Neural cell (in vitro differentiated cells): ENCODE results near the gene URB1.

ENCODE experiments used
- CTCF ChIP-seq: fragments of 450-650 bp; IDR thresholded peaks from 2 replicates; pipeline ENCODE4 v1.5.1; 2014; ENCODE audit warnings: antibody characterized with exemption, mild to moderate bottlenecking, moderate library complexity; ENCODE audit not compliant: poor library complexity, severe bottlenecking
- EP300 ChIP-seq: fragments of 450-650 bp; conservative IDR thresholded peaks from 2 replicates; pipeline ENCODE4 v1.6.1; 2014; ENCODE audit warnings: antibody characterized with exemption, mild to moderate bottlenecking, moderate library complexity; ENCODE audit not compliant: poor library complexity, severe bottlenecking
- POLR2AphosphoS5 ChIP-seq: IDR thresholded peaks from 2 replicates; pipeline ENCODE4 v1.6.1; 2012
- RAD21 ChIP-seq: fragments of 450-650 bp; conservative IDR thresholded peaks from 2 replicates; pipeline ENCODE4 v1.6.1; 2014; ENCODE audit warnings: antibody characterized with exemption, mild to moderate bottlenecking, moderate library complexity
- TAF1 ChIP-seq: IDR thresholded peaks from 2 replicates; pipeline ENCODE4 v1.6.1; 2012; ENCODE audit warnings: low read depth

- TF ChIP-seq CTCF (no peak), EP300 (no peak), POLR2AphosphoS5 (no peak), RAD21 (no peak), TAF1 (no peak)
Observed at GRCh38 chr21:32330784-32331311, 62.0 kb downstream of the URB1 start.
